DOHH2 (cell line): ENCODE results near the gene GALNT9.

ENCODE experiments used
- CTCF ChIP-seq: fragments of 200-600 bp; sonication (generic); IDR thresholded peaks from one replicate; pipeline ENCODE4 v1.5.1; 2014; ENCODE audit warnings: antibody characterized with exemption, mild to moderate bottlenecking, low read depth, low read length; ENCODE audit not compliant: poor library complexity, severe bottlenecking
- EZH2phosphoT487 ChIP-seq: fragments of 200-600 bp; sonication (generic); IDR thresholded peaks from 2 replicates; pipeline ENCODE4 v1.6.1; 2017; ENCODE audit warnings: borderline replicate concordance, mild to moderate bottlenecking, antibody characterized with exemption, low read length, moderate library complexity, mixed read lengths

GRCh38 chr12:132316497-132317232, 12.7 kb downstream of the GALNT9 start:
- TF ChIP-seq CTCF (no peak), EZH2phosphoT487 (no peak)
